ENCODE data around the gene RPRD1A. TPM values are rescaled to one million over a fixed set of nuclear protein-coding genes. Genes with fewer than 3 reads are reported as not detected.

The RPRD1A gene
- total and polyA plus RNA-seq, 2 experiments from 2014 or later = 23.3 to 68.0 TPM

GRCh38 chr18:36012891-36013290 lies 54.5 kb downstream of the RPRD1A start:
- H3K9me2 ChIP-seq (replicated peaks; ENCODE audit: insufficient read depth) = no peaks in the 10 kb centered on the region
- H4K20me1 ChIP-seq (ENCODE audit: insufficient read depth, poor library complexity, severe bottlenecking) = no peaks in the 10 kb centered on the region
- no peaks in the 10 kb centered on the region for H3K36me3 ChIP-seq (replicated peaks; ENCODE audit: insufficient read depth, low read depth)
- no peak overlapping the region for H3K4me3 ChIP-seq
- H3K4me2 ChIP-seq = no peak overlapping the region
- 97% methylated on average over 2 of the region's 2 CpGs for WGBS (ENCODE audit: low lambda C conversion rate, missing lambda C conversion rate)
- no peak overlapping the region for H2AFZ ChIP-seq
- no peaks in the 10 kb centered on the region for H3K9me3 ChIP-seq (ENCODE audit: low read depth)
- DNase-seq (ENCODE audit: low spot score) = no peak
- TF ChIP-seq EZH2 (IDR thresholded peaks at IDR 0.05; ENCODE audit: borderline replicate concordance) (no peak), EZH2phosphoT487 (IDR thresholded peaks at IDR 0.05; ENCODE audit: low read depth, severe bottlenecking, unreplicated experiment) (no peak)
- no peaks in the 10 kb centered on the region for H3K4me1 ChIP-seq (ENCODE audit: insufficient read depth)
- no peaks in the 10 kb centered on the region for H3K27me3 ChIP-seq
- H3K27ac ChIP-seq = no peak overlapping the region
- no peaks in the 10 kb centered on the region for H3K79me2 ChIP-seq

- no peaks in the 10 kb centered on the region for H3K9me3 ChIP-seq (ENCODE audit: low read depth)
- no peaks in the 10 kb centered on the region for H3K36me3 ChIP-seq (replicated peaks; ENCODE audit: insufficient read depth, low read depth)
- TF ChIP-seq EZH2 (IDR thresholded peaks at IDR 0.05; ENCODE audit: borderline replicate concordance) (no peak), CTCF (IDR thresholded peaks at IDR 0.05; ENCODE audit: poor library complexity) (no peak), EZH2phosphoT487 (IDR thresholded peaks at IDR 0.05; ENCODE audit: low read depth, severe bottlenecking, unreplicated experiment) (no peak)
- H2AFZ ChIP-seq = no peak overlapping the region
- no peak overlapping the region for H3K4me2 ChIP-seq
- no peaks in the 10 kb centered on the region for H3K79me2 ChIP-seq
- DNase-seq (ENCODE audit: low spot score) = no peak
- no peaks in the 10 kb centered on the region for H3K4me1 ChIP-seq (ENCODE audit: insufficient read depth)
- H4K20me1 ChIP-seq (ENCODE audit: insufficient read depth, poor library complexity, severe bottlenecking) = no peaks in the 10 kb centered on the region
- no peaks in the 10 kb centered on the region for H3K27me3 ChIP-seq
- 79% methylated on average over 3 of the region's 3 CpGs for WGBS (ENCODE audit: low lambda C conversion rate, missing lambda C conversion rate)
- no peaks in the 10 kb centered on the region for H3K9me2 ChIP-seq (replicated peaks; ENCODE audit: insufficient read depth)
- H3K27ac ChIP-seq = no peak overlapping the region
- no peak overlapping the region for H3K4me3 ChIP-seq
These were observed 58.1 kb downstream of the RPRD1A start for GRCh38 chr18:36009214-36009613.

- Histone ChIP-seq H3K4me1 (ENCODE audit: insufficient read depth) (no peaks in the 10 kb centered on the region), H3K9me3 (ENCODE audit: low read depth) (no peaks in the 10 kb centered on the region), H2AFZ (no peak overlapping the region), H3K27ac (no peak overlapping the region), H3K36me3 (replicated peaks; ENCODE audit: insufficient read depth, low read depth) (no peaks in the 10 kb centered on the region), H3K9me2 (replicated peaks; ENCODE audit: insufficient read depth) (no peaks in the 10 kb centered on the region), H3K4me3 (no peak overlapping the region), H3K4me2 (no peak overlapping the region), H4K20me1 (ENCODE audit: insufficient read depth, poor library complexity, severe bottlenecking) (no peaks in the 10 kb centered on the region), H3K27me3 (no peaks in the 10 kb centered on the region), H3K79me2 (no peaks in the 10 kb centered on the region)
- TF ChIP-seq EZH2 (IDR thresholded peaks at IDR 0.05; ENCODE audit: borderline replicate concordance) (no peak), EZH2phosphoT487 (IDR thresholded peaks at IDR 0.05; ENCODE audit: low read depth, severe bottlenecking, unreplicated experiment) (no peak), CTCF (IDR thresholded peaks at IDR 0.05; ENCODE audit: poor library complexity) (no peak)
- WGBS (ENCODE audit: low lambda C conversion rate, missing lambda C conversion rate) = 98% methylated on average over 2 of the region's 2 CpGs
- no peak for DNase-seq (ENCODE audit: low spot score)
These were observed 60.4 kb downstream of the RPRD1A start for GRCh38 chr18:36006997-36007396.

DNA sequence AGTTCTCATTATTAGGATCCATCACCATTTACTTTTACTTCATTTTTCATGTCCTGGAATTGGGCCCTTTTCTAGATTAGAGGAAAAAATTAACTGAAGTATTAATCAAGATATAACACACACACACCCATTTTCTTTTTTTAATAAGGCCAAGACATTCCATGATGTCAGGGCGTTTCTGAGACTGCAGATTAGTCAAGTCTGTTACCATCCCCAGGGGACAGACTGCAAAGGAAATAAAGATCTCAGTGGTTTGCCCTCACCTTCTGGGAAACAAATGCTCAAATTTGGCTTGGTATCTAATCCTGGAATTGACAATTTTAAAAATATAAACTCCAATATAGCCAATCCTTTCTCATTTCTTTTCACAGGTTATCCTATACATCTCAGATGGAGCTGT lies 67.4 kb downstream of the RPRD1A start:
- H3K27me3 ChIP-seq = no peaks in the 10 kb centered on the region

More for the DNA sequence above, 67.4 kb downstream of the RPRD1A start:
- no peak for DNase-seq (ENCODE audit: low spot score)
- Histone ChIP-seq H3K9me3 (ENCODE audit: low read depth) (no peaks in the 10 kb centered on the region), H3K4me2 (no peak overlapping the region), H4K20me1 (ENCODE audit: insufficient read depth, poor library complexity, severe bottlenecking) (no peaks in the 10 kb centered on the region), H2AFZ (no peak overlapping the region), H3K79me2 (no peaks in the 10 kb centered on the region), H3K27ac (no peak overlapping the region), H3K4me1 (ENCODE audit: insufficient read depth) (no peaks in the 10 kb centered on the region), H3K4me3 (no peak overlapping the region), H3K9me2 (replicated peaks; ENCODE audit: insufficient read depth) (no peaks in the 10 kb centered on the region), H3K36me3 (replicated peaks; ENCODE audit: insufficient read depth, low read depth) (no peaks in the 10 kb centered on the region)
- 69% methylated on average over 1 of the region's 1 CpG for WGBS (ENCODE audit: low lambda C conversion rate, missing lambda C conversion rate)
- TF ChIP-seq CTCF (IDR thresholded peaks at IDR 0.05; ENCODE audit: poor library complexity) = no peak
- TF ChIP-seq EZH2 (IDR thresholded peaks at IDR 0.05; ENCODE audit: borderline replicate concordance) = no peak
- no peak for TF ChIP-seq EZH2phosphoT487 (IDR thresholded peaks at IDR 0.05; ENCODE audit: low read depth, severe bottlenecking, unreplicated experiment)

Data from hepatocyte (in vitro differentiated cells).